GM12878 (cell line): ENCODE results near the gene WWOX. TPM values are rescaled to one million over a fixed set of nuclear protein-coding genes. Genes with fewer than 3 reads are reported as not detected.

Experiments used
- ATAC-seq: fragments of 200-7000 bp; cut with Tn5 transposase; 3 replicates; pipeline ENCODE4 v1.9.1; 2020; ENCODE audit warnings: mild to moderate bottlenecking, moderate library complexity
- BruUV-seq: library from RNA; stranded (reverse); fragments of 400-500 nt; replicated peaks from 2 replicates; lab custom pipeline; 2021; lab: Mats Ljungman, UMichigan
- CTCF ChIA-PET: fragments of 300-600 bp; sonication (Branson Sonifier 250); formaldehyde crosslinking; extraction: SDS; loops from one replicate; lab custom pipeline; 2021; ENCODE audit warnings: inconsistent platforms; lab: Yijun Ruan, JAX
- POLR2A ChIA-PET: fragments of 350-600 bp; formaldehyde crosslinking; extraction: SDS; loops from one replicate; lab custom pipeline; 2021; ENCODE audit warnings: inconsistent platforms; lab: Charles Lee
- RAD21 ChIA-PET: fragments of 300-600 bp; sonication (Branson Sonifier 250); formaldehyde crosslinking; loops from one replicate; lab custom pipeline; 2023; ENCODE audit warnings: antibody characterized with exemption; ENCODE audit not compliant: unreplicated experiment; lab: Charles Lee
- SMC1A ChIA-PET: fragments of 300-600 bp; sonication (Branson Sonifier 250); formaldehyde crosslinking; loops from one replicate; lab custom pipeline; 2023; ENCODE audit not compliant: unreplicated experiment, uncharacterized antibody; lab: Charles Lee
- DNase-seq: peaks from one replicate; pipeline ENCODE4 v3.0.0-alpha.2; 2011; ENCODE audit warnings: low read depth, low spot score
- FAIRE-seq: peaks from 3 replicates; lab custom pipeline; 2011; peaks lifted over from hg19 to GRCh38; lab: Jason Lieb, UNC
- H2AFZ ChIP-seq: 2 replicates; pipeline ENCODE4 v1.6.0; 2011; ENCODE audit warnings: low read depth, low read length, control low read depth; ENCODE audit not compliant: control insufficient read depth
- H3K27ac ChIP-seq: 2 replicates; pipeline ENCODE4 v1.5.1; 2011; ENCODE audit warnings: control low read depth; ENCODE audit not compliant: control insufficient read depth, insufficient read depth
- H3K27me3 ChIP-seq, 2 experiments: replicated peaks in 1 of 2; 2 replicates each; pipeline versions ENCODE4 v1.6.0 to v1.6.1; 2011; ENCODE audit warnings: low read length in 1 of 2; ENCODE audit not compliant: control insufficient read depth in 2 of 2, insufficient read depth in 2 of 2
- H3K36me3 ChIP-seq, 2 experiments: 2 replicates each; pipeline ENCODE4 v1.5.1; 2011; ENCODE audit warnings: low read length in 1 of 2; ENCODE audit not compliant: control insufficient read depth in 2 of 2, insufficient read depth in 2 of 2
- H3K4me1 ChIP-seq: 2 replicates; pipeline ENCODE4 v1.6.1; 2011; ENCODE audit warnings: mild to moderate bottlenecking, low read length, moderate library complexity, mixed read lengths; ENCODE audit not compliant: control insufficient read depth, insufficient read depth
- H3K4me2 ChIP-seq: 2 replicates; pipeline ENCODE4 v1.6.0; 2011; ENCODE audit warnings: control low read depth; ENCODE audit not compliant: control insufficient read depth, insufficient read depth
- H3K4me3 ChIP-seq: fragments of 200-600 bp; sonication (generic); 2 replicates; pipeline ENCODE4 v1.5.1; 2016
- H3K79me2 ChIP-seq: 2 replicates; pipeline ENCODE4 v1.6.0; 2011; ENCODE audit warnings: low read length; ENCODE audit not compliant: control insufficient read depth, insufficient read depth
- H3K9ac ChIP-seq: 2 replicates; pipeline ENCODE4 v1.8.0; 2011; ENCODE audit warnings: low read length, control low read depth, mixed read lengths; ENCODE audit not compliant: control insufficient read depth, insufficient read depth
- H3K9me3 ChIP-seq: replicated peaks from 3 replicates; pipeline ENCODE4 v1.5.1; 2011; ENCODE audit warnings: mild to moderate bottlenecking, low read length; ENCODE audit not compliant: control insufficient read depth, insufficient read depth
- H4K20me1 ChIP-seq: 2 replicates; pipeline ENCODE4 v1.6.0; 2011; ENCODE audit not compliant: control insufficient read depth, insufficient read depth
- BHLHE40 ChIP-seq, 2 experiments: fragments of 450-650 bp in 1 of 2; IDR thresholded peaks; 2 replicates each; pipeline ENCODE4 v1.6.1; 2011 to 2017; ENCODE audit warnings: low read depth in 2 of 2, borderline replicate concordance in 1 of 2, improper control_type of control experiment in 1 of 2, low read length in 1 of 2, mild to moderate bottlenecking in 1 of 2
- CBFB ChIP-seq: IDR thresholded peaks from 2 replicates; pipeline ENCODE4 v1.6.1; 2016; ENCODE audit warnings: antibody characterized with exemption, low read depth
- CEBPB ChIP-seq, 2 experiments: fragments of 150-350 bp in 1 of 2; IDR thresholded peaks; 2 replicates each; pipeline ENCODE4 v1.6.1; 2012 to 2014; ENCODE audit warnings: low read depth in 2 of 2, low read length in 2 of 2, borderline replicate concordance in 1 of 2, inconsistent platforms in 1 of 2
- EGR1 ChIP-seq, 2 experiments: IDR thresholded peaks; 1 replicate in 1 of 2; 2 replicates in 1 of 2; pipeline ENCODE4 v1.6.1; 2011 to 2012; ENCODE audit warnings: low read depth in 2 of 2, low read length in 2 of 2, borderline replicate concordance in 1 of 2, mild to moderate bottlenecking in 1 of 2, moderate library complexity in 1 of 2
- FOXM1 ChIP-seq: IDR thresholded peaks from 2 replicates; pipeline ENCODE4 v1.6.1; 2012; ENCODE audit warnings: low read depth, mild to moderate bottlenecking, inconsistent platforms, low read length, moderate library complexity
- IKZF2 ChIP-seq, 2 experiments: fragments of 450-650 bp; IDR thresholded peaks; 2 replicates each; pipeline ENCODE4 v1.6.1; 2017; ENCODE audit warnings: mild to moderate bottlenecking in 2 of 2, moderate library complexity in 2 of 2
- KLF5 ChIP-seq: fragments of 450-650 bp; IDR thresholded peaks from 2 replicates; pipeline ENCODE4 v1.6.1; 2014; ENCODE audit warnings: mild to moderate bottlenecking; ENCODE audit not compliant: partially characterized antibody
- MEF2A ChIP-seq: IDR thresholded peaks from 2 replicates; pipeline ENCODE4 v1.6.1; 2011; ENCODE audit warnings: low read depth, mild to moderate bottlenecking, low read length, moderate library complexity; ENCODE audit not compliant: insufficient read depth
- NBN ChIP-seq: fragments of 450-650 bp; IDR thresholded peaks from 2 replicates; pipeline ENCODE4 v1.6.1; 2016
- POLR2AphosphoS2 ChIP-seq: IDR thresholded peaks from 2 replicates; pipeline ENCODE4 v1.6.1; 2011; ENCODE audit warnings: low read depth, mild to moderate bottlenecking, low read length, improper control_type of control experiment, moderate library complexity
- POU2F2 ChIP-seq: IDR thresholded peaks from 3 replicates; pipeline ENCODE4 v1.6.1; 2011; ENCODE audit warnings: low read depth, mild to moderate bottlenecking, low read length, borderline replicate concordance
- RFX5 ChIP-seq: IDR thresholded peaks from 2 replicates; pipeline ENCODE4 v1.6.1; 2011; ENCODE audit warnings: low read depth, low read length, improper control_type of control experiment
- SMC3 ChIP-seq: IDR thresholded peaks from 2 replicates; pipeline ENCODE4 v1.6.1; 2011; ENCODE audit warnings: low read length, improper control_type of control experiment, borderline replicate concordance
- SRF ChIP-seq, 2 experiments: IDR thresholded peaks; 2 replicates each; pipeline ENCODE4 v1.6.1; 2011; ENCODE audit warnings: low read depth in 2 of 2, low read length in 2 of 2, mild to moderate bottlenecking in 1 of 2, moderate library complexity in 1 of 2
- TCF12 ChIP-seq: IDR thresholded peaks from 2 replicates; pipeline ENCODE4 v1.6.1; 2011; ENCODE audit warnings: low read depth, mild to moderate bottlenecking, low read length
- YBX1 ChIP-seq: fragments of 450-650 bp; IDR thresholded peaks from 2 replicates; pipeline ENCODE4 v1.6.1; 2016; ENCODE audit warnings: antibody characterized with exemption
- ZNF24 ChIP-seq: fragments of 450-650 bp; IDR thresholded peaks from 2 replicates; pipeline ENCODE4 v1.6.1; 2017; ENCODE audit warnings: antibody characterized with exemption, mild to moderate bottlenecking
- ZNF592 ChIP-seq: fragments of 450-650 bp; IDR thresholded peaks from 2 replicates; pipeline ENCODE4 v1.6.1; 2017; ENCODE audit warnings: mild to moderate bottlenecking, moderate library complexity
- ZNF622 ChIP-seq: fragments of 450-650 bp; IDR thresholded peaks from 2 replicates; pipeline ENCODE4 v1.6.1; 2017; ENCODE audit warnings: mild to moderate bottlenecking, inconsistent platforms
- WGBS: methylation state at CpG from one replicate; pipeline ENCODE4 v1.1.6; 2016; ENCODE audit warnings: low lambda C conversion rate; ENCODE audit not compliant: insufficient replicate concordance, insufficient coverage; ENCODE audit errors: missing lambda C conversion rate; 5-methylcytosine and 5-hydroxymethylcytosine counted together
- in situ Hi-C: fragments of 300-500 bp; cut with MboI; formaldehyde crosslinking; loops from 9 replicates; pipeline ENCODE4 v1.14.3; 2018; ENCODE audit warnings: mixed read lengths
- intact Hi-C: fragments of 100-400 bp; cut with micrococcal nuclease; formaldehyde crosslinking; loops from one replicate; pipeline ENCODE4 v1.14.2; 2022; ENCODE audit not compliant: unreplicated experiment
- polyA plus RNA-seq, 11 experiments: library from polyadenylated mRNA; depleted of rRNA in 4 of 11; unstranded in 6 of 11; stranded (reverse) in 5 of 11; fragments of >200 nt; fragmentation: Nextera tagmentation in 4 of 11; fragmentation: Illumina TruSeq in 1 of 11; extraction: Ambion mirVana in 4 of 11; extraction: Trizol in 1 of 11; gene quantifications; 1 replicate in 1 of 11; 2 replicates in 10 of 11; pipeline versions ENCODE4 v1.2.1 to v1.2.3, GENCODE V29; 2011 to 2016; ENCODE audit warnings: inconsistent platforms in 2 of 11, missing spikeins in 2 of 11, low read depth in 1 of 11
- total RNA-seq, 4 experiments: library from RNA; depleted of rRNA in 3 of 4; stranded (reverse); fragments of >200 nt in 3 of 4; fragmentation: Illumina TruSeq in 1 of 4; extraction: Trizol in 1 of 4; gene quantifications; 2 replicates each; pipeline versions ENCODE4 v1.2.1 to v1.2.3, GENCODE V29; 2013 to 2021

WWOX gene
- total and polyA plus RNA-seq, 10 of the 15 experiments (the other 5 are each of a cell fraction or from before 2014, with no cell fraction given): 2.8 to 24.4 (median 17.8) TPM

GRCh38 chr16:79071424-79071823 lies 972.0 kb downstream of the WWOX start (continued):
- TF ChIP-seq BHLHE40 (IDR thresholded peaks at IDR 0.05; ENCODE audit: borderline replicate concordance in 1 of 2, low read depth in 2 of 2, low read length in 1 of 2) (no peak), CEBPB (IDR thresholded peaks at IDR 0.05; ENCODE audit: borderline replicate concordance in 1 of 2, low read depth in 2 of 2, low read length in 2 of 2) (no peak), ZNF622 (no peak), KLF5 (no peak)

GRCh38 chr16:79072517-79072916 lies 973.1 kb downstream of the WWOX start:
- DNase-seq (no peak), FAIRE-seq (no peak), ATAC-seq (no peak)
- in situ Hi-C loops (no loop called here), intact Hi-C loops (no loop called here)
- H2AFZ ChIP-seq: no peak overlapping the region
- ChIA-PET RAD21 (no interaction called here), CTCF (no interaction called here), SMC1A (interaction anchor here (1.1 to 2.1 kb wide), 3 partner anchors 14 to 24 kb away, joined by 3 to 8 read pairs (median 4); no protein-coding TSS in a partner anchor), POLR2A (no interaction called here)
- H3K4me2 ChIP-seq: no peak overlapping the region
- no peaks in the 10 kb centered on the region for H3K4me1 ChIP-seq
- H4K20me1 ChIP-seq: no peaks in the 10 kb centered on the region
- no peaks in the 10 kb centered on the region for H3K79me2 ChIP-seq
- H3K27ac ChIP-seq: no peak overlapping the region
- no peak overlapping the region for H3K4me3 ChIP-seq
- WGBS: 69% methylated on average over 4 of the region's 4 CpGs
- H3K36me3 ChIP-seq: no peaks in the 10 kb centered on the region
- no TSS peak for BruUV-seq
- H3K27me3 ChIP-seq: peaks cover 0 to 3% of the 10 kb centered on the region in 2 experiments; a peak in 2 of 4 replicates
- H3K9me3 ChIP-seq: no peaks in the 10 kb centered on the region
- H3K9ac ChIP-seq: no peak overlapping the region
- TF ChIP-seq IKZF2 (IDR thresholded peaks at IDR 0.05): no peak
- TF ChIP-seq RFX5: no peak
- TF ChIP-seq EGR1 (IDR thresholded peaks at IDR 0.05; ENCODE audit: borderline replicate concordance in 1 of 2, low read depth in 2 of 2, low read length in 2 of 2): no peak
- no peak for TF ChIP-seq NBN
- TF ChIP-seq POU2F2: no peak
- TF ChIP-seq YBX1: no peak
- no peak for TF ChIP-seq ZNF24
- TF ChIP-seq CBFB: no peak
- TF ChIP-seq ZNF592: no peak
- TF ChIP-seq MEF2A: no peak
- TF ChIP-seq SRF (IDR thresholded peaks at IDR 0.05; ENCODE audit: low read depth in 2 of 2, low read length in 2 of 2): no peak
- TF ChIP-seq POLR2AphosphoS2: no peak
- no peak for TF ChIP-seq SMC3
- no peak for TF ChIP-seq FOXM1
- TF ChIP-seq TCF12: no peak
